ENCODE data around the gene FAXDC2.

- TF ChIP-seq REST (IDR thresholded peaks at IDR 0.05; ENCODE audit: insufficient read depth in 1 of 2, low read depth in 2 of 2, low read length in 1 of 2), result no peak
- TF ChIP-seq CTCF (IDR thresholded peaks at IDR 0.05), result no peak
- no peak for TF ChIP-seq POLR2AphosphoS5 (IDR thresholded peaks at IDR 0.05; ENCODE audit: low read depth, low read length)
Measured at GRCh38 chr5:154820383-154820782, 30.0 kb downstream of the FAXDC2 start.
